Kidney epithelial cell (primary cell): Measurements from ENCODE around the gene BMPER. TPM values are rescaled to one million over a fixed set of nuclear protein-coding genes. Genes with fewer than 3 reads are reported as not detected.

ENCODE experiments used
- DNase-seq: peaks from one replicate; pipeline ENCODE4 v3.0.0-alpha.2; 2010; ENCODE audit warnings: low read depth
- H3K27me3 ChIP-seq: 2 replicates; pipeline ENCODE4 v1.6.0; 2011; ENCODE audit warnings: low read length; ENCODE audit not compliant: control insufficient read depth, insufficient read depth
- H3K36me3 ChIP-seq: 2 replicates; pipeline ENCODE4 v1.5.1; 2011; ENCODE audit warnings: low read length; ENCODE audit not compliant: control insufficient read depth, insufficient read depth
- H3K4me3 ChIP-seq: 2 replicates; pipeline ENCODE4 v1.5.1; 2011; ENCODE audit warnings: low read depth, mild to moderate bottlenecking, control low read depth, low read length
- total RNA-seq: library from RNA; depleted of rRNA; stranded (reverse); fragments of >200 nt; gene quantifications from 2 replicates; pipeline ENCODE4 v1.2.3, GENCODE V29; 2015
- TF ChIP-seq, protein P1 (sequence below): IDR thresholded peaks from 2 replicates; pipeline ENCODE4 v1.5.1; 2011; ENCODE audit warnings: mild to moderate bottlenecking, moderate library complexity, low read length, control low read depth, inconsistent platforms; ENCODE audit not compliant: insufficient read depth, poor library complexity, severe bottlenecking

BMPER gene
- total RNA-seq, 1 donor from 2014 or later: 0.04 TPM

DNA sequence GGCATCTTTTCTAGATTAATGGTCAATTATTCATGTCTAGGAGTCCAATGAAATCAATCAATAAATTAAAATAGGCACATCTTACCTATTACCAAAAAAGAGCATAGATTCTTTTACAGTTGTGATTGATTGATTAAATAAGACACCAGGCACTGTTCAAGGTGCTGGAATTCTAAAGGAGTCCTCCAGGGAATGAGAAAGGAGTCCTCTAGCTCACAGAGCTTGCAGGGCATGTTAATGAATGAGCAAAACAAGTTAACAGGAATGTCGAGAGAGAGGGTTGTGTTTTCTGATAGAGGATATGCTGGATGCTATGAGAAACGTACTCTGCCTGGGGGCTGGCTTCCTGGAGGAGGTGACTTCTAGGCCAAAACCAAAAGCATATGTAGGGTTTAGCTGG, 191.4 kb downstream of the BMPER start:
- Histone ChIP-seq H3K27me3 (no peaks in the 10 kb centered on the region), H3K36me3 (no peaks in the 10 kb centered on the region), H3K4me3 (no peak overlapping the region)
- DNase-seq: no peak
- TF ChIP-seq, protein P1, sequence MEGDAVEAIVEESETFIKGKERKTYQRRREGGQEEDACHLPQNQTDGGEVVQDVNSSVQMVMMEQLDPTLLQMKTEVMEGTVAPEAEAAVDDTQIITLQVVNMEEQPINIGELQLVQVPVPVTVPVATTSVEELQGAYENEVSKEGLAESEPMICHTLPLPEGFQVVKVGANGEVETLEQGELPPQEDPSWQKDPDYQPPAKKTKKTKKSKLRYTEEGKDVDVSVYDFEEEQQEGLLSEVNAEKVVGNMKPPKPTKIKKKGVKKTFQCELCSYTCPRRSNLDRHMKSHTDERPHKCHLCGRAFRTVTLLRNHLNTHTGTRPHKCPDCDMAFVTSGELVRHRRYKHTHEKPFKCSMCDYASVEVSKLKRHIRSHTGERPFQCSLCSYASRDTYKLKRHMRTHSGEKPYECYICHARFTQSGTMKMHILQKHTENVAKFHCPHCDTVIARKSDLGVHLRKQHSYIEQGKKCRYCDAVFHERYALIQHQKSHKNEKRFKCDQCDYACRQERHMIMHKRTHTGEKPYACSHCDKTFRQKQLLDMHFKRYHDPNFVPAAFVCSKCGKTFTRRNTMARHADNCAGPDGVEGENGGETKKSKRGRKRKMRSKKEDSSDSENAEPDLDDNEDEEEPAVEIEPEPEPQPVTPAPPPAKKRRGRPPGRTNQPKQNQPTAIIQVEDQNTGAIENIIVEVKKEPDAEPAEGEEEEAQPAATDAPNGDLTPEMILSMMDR: no peak

DNA sequence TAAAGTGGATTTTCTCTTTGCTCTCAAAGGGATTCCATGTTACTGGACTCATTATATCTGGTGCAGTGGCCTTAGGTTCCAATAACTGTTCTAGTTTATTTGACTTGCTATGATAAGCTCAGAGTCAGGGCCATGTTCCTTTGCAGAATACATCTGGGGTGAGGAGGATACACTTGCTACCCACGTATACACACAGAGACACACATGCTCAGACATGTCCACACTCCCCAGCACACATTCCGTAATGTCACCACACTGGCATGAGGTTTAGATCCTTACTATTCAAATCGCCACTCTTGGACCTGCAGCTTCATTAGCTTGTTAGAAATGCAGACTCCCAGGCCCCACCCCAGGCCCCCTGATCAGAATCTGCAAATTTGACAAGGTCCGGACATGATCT, 195.3 kb downstream of the BMPER start:
- no peak overlapping the region for H3K4me3 ChIP-seq
- H3K36me3 ChIP-seq: no peaks in the 10 kb centered on the region
- DNase-seq: no peak
- no peaks in the 10 kb centered on the region for H3K27me3 ChIP-seq
- TF ChIP-seq, protein P1: no peak

DNA sequence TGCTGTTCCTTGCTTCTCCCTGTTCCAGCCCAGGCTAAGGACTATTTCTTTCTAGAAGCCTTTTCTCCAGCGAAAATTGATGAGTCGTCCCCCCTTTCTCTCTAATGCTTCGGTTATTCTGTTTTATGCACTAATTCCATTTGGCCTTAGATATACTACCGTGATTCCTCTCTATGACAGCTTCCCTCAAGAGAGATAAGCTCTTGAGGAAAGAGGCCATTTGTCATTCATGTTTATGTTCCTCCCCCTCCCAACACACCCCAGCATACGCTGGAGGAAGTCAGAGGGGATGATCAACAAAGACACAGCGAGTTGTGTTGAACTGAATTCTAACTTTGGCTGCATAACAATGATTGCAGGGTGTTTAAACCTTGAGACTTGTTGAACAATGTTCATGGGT, 198.8 kb downstream of the BMPER start:
- H3K27me3 ChIP-seq: no peaks in the 10 kb centered on the region
- no peaks in the 10 kb centered on the region for H3K36me3 ChIP-seq
- TF ChIP-seq, protein P1: no peak
- no peak for DNase-seq
- no peak overlapping the region for H3K4me3 ChIP-seq

DNA sequence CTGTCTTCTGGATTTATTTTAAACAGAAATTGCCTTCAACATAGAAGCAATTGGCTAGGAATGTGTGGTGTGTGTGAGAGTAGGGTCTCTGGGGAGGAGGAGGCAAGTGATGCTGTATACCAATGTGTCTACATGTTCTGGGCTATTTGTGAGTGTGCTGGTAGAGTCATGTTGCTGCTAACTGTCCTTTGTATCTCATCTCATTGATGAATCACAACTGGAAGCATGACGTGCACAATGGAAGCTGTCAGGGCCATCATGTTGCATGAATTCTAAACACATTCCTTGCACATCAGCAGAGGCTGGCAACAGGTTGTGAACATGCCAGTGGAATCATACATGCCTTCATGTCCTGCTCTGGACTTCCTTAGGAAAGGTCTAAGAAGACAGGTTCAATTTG, 199.7 kb downstream of the BMPER start:
- no peaks in the 10 kb centered on the region for H3K36me3 ChIP-seq
- DNase-seq: no peak
- TF ChIP-seq, protein P1: no peak
- H3K4me3 ChIP-seq: no peak overlapping the region
- H3K27me3 ChIP-seq: no peaks in the 10 kb centered on the region

DNA sequence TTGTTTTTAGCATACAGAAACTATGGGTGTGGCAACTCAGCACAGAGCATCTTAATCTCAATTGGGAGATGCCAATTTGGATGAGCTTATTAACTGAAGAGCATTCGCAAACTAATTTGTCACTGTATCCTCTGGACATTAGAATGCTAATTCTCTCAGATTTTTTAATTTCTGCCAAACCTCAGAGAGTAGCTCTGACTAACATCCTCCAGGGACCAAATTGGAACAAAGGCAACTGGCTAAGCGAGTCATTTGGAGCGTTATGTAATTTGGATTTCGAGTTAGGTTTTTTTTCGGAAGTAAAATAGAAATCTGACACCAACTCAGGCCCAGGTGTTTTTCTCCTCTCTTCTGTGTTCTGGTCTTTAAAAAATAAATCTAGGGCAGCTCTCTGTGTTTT, 201.9 kb downstream of the BMPER start:
- Histone ChIP-seq H3K4me3 (no peak overlapping the region), H3K36me3 (no peaks in the 10 kb centered on the region), H3K27me3 (no peaks in the 10 kb centered on the region)
- TF ChIP-seq, protein P1: no peak
- DNase-seq: no peak

DNA sequence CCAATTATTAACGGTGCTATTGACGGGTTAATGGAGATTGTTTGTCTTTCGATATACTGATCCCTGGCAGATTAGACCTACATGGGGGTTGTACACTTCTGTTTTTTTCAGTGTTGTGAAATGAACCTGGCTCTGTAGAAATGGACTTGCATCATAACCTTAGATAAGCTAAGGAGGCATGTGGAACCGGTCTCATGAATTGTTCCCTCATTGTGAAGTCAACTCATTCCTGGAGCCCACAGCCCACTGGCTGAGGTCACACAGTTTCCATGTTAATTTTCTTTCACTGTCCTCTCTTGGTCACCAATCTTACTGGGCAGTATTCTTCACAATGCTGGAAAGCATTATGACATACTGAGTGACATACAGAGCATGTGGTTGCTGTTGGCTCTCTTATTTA, 202.8 kb downstream of the BMPER start:
- Histone ChIP-seq H3K4me3 (no peak overlapping the region), H3K27me3 (no peaks in the 10 kb centered on the region), H3K36me3 (no peaks in the 10 kb centered on the region)
- TF ChIP-seq, protein P1: no peak
- no peak for DNase-seq
